ENCODE results near the gene NRM. TPM values are rescaled to one million over a fixed set of nuclear protein-coding genes. Genes with fewer than 3 reads are reported as not detected.

Gene NRM
- total and polyA plus RNA-seq, 2 of the 13 experiments (the other 11 are each of a cell fraction or from before 2014, with no cell fraction given), result 12.5 to 16.0 TPM

GRCh38 chr6:30721198-30722024, 30.6 kb upstream of the NRM start (continued):
- TF ChIP-seq DNMT3B (CRISPR knock-in tag; conservative IDR thresholded peaks at IDR 0.05), result peak; percentile 25; the same call in 1 of the 2 replicates
- TF ChIP-seq PHB2 (IDR thresholded peaks at IDR 0.05; ENCODE audit: partially characterized antibody), result no peak
- TF ChIP-seq CERS6 (CRISPR knock-in tag; IDR thresholded peaks at IDR 0.05), result no peak
- no peak for TF ChIP-seq NFE2L1 (CRISPR knock-in tag; IDR thresholded peaks at IDR 0.05; ENCODE audit: borderline replicate concordance)
- TF ChIP-seq DDIT3 (CRISPR knock-in tag; IDR thresholded peaks at IDR 0.05), result no peak
- peak; percentile 5 for TF ChIP-seq NFAT5 (CRISPR knock-in tag; IDR thresholded peaks at IDR 0.05)
- TF ChIP-seq MIXL1 (CRISPR knock-in tag; IDR thresholded peaks at IDR 0.05), result no peak
- no peak for TF ChIP-seq RFX3 (CRISPR knock-in tag; IDR thresholded peaks at IDR 0.05)
- TF ChIP-seq ADNP (CRISPR knock-in tag; IDR thresholded peaks at IDR 0.05), result no peak
- no peak for TF ChIP-seq ZNF773 (CRISPR knock-in tag; IDR thresholded peaks at IDR 0.05; ENCODE audit: borderline replicate concordance)
- TF ChIP-seq CBFB (CRISPR knock-in tag; IDR thresholded peaks at IDR 0.05), result no peak
- no peak for TF ChIP-seq PPARG (CRISPR knock-in tag; conservative IDR thresholded peaks at IDR 0.05)
- TF ChIP-seq SMAD9 (CRISPR knock-in tag; IDR thresholded peaks at IDR 0.05), result no peak
- 0 out of 2 replicates have a peak, but pooled peaks have one; percentile 34 for TF ChIP-seq KLF15 (CRISPR knock-in tag; IDR thresholded peaks at IDR 0.05; ENCODE audit: borderline replicate concordance)
- no peak for TF ChIP-seq ATRX (CRISPR knock-in tag; IDR thresholded peaks at IDR 0.05; ENCODE audit: borderline replicate concordance)
- TF ChIP-seq CREBL2 (CRISPR knock-in tag; IDR thresholded peaks at IDR 0.05; ENCODE audit: borderline replicate concordance), result no peak
- no peak for TF ChIP-seq ZNF17 (CRISPR knock-in tag; IDR thresholded peaks at IDR 0.05)
- peak; percentile 75 for TF ChIP-seq YY1 (IDR thresholded peaks at IDR 0.05; ENCODE audit: insufficient read depth, insufficient replicate concordance, low read depth, low read length)
- peak; percentile 64 for TF ChIP-seq DRAP1 (CRISPR knock-in tag; IDR thresholded peaks at IDR 0.05)
- TF ChIP-seq ZNF800 (CRISPR knock-in tag; IDR thresholded peaks at IDR 0.05), result no peak; the same call in 1 of the 2 replicates
- no peak for TF ChIP-seq ZNF713 (CRISPR knock-in tag; IDR thresholded peaks at IDR 0.05)

All from HepG2 (cell line).